NB4 (cell line): ENCODE results near the gene DNAH7.

Experiments
- DNase-seq: peaks from one replicate; pipeline ENCODE4 v3.0.0; 2010; ENCODE audit warnings: low read depth
- H3K4me3 ChIP-seq: one replicate; pipeline ENCODE4 v1.5.1; 2011; ENCODE audit warnings: mild to moderate bottlenecking, low read depth, low read length, moderate library complexity
- MAX ChIP-seq: IDR thresholded peaks from 2 replicates; pipeline ENCODE4 v1.6.1; 2011; ENCODE audit warnings: low read depth, low read length
- MYC ChIP-seq: IDR thresholded peaks from 2 replicates; pipeline ENCODE4 v1.6.1; 2011; ENCODE audit warnings: low read depth, low read length
- POLR2A ChIP-seq: IDR thresholded peaks from 2 replicates; pipeline ENCODE4 v1.6.1; 2011; ENCODE audit warnings: mild to moderate bottlenecking; ENCODE audit not compliant: insufficient read length; ENCODE audit errors: extremely low read depth
- TF ChIP-seq, protein P1 (sequence below): IDR thresholded peaks from one replicate; pipeline ENCODE4 v1.5.1; 2012; ENCODE audit warnings: low read depth, low read length

Gene DNAH7

DNA sequence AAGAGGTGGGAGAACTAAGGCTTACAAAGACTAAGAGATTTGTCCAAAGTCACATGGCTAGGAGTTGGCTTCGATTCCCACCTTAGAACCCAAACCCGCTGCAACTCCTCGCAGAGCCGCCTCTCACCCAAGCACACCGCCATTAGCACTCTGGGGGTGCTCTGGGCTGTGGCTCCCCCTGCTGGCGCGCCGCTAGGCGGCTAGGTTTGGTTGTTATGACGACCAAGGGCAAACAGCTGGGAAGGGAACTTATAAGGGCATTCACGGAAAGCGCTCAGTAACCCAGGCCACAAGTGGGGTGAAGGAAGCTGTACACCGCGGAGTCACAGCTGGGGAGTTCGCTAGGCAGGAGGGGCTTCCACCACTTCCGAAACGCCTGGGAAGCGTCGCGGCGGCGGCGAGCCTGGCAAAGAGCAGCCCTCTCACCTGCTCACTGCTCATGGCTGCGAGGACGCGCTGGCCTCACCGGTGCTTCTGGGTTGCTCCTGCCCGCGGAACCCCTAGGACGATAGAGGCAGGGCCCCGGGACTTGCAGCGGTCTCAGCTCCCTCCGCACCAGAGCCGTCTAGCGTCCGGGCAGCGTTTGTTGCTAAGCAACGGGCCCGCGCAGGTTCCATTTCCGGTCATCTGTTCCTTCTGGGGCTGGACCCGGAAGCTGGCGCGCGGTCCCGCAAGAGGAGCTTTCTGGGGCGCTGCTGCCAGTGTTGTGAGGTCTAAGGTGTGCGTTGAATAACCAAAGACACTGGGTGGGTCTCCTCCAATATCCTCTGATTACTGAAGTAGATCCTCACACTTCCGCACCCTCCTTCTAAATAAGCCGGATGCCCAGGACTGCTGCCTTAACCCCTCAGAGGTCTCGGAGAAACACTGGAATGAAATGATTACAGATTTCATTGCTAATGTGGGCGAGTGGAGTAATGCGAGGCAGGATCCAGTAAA, at the start of gene DNAH7:
TSS of gene DNAH7 (minus strand) at position 567 of the 939 bp plus-strand sequence. CDS start at position 441, 126 bp downstream.
- peak; percentile 92 for DNase-seq
- TF ChIP-seq MAX, result peak; percentile 28; the same call in 1 of the 2 replicates
- TF ChIP-seq MYC, result no peak
- TF ChIP-seq, protein P1, sequence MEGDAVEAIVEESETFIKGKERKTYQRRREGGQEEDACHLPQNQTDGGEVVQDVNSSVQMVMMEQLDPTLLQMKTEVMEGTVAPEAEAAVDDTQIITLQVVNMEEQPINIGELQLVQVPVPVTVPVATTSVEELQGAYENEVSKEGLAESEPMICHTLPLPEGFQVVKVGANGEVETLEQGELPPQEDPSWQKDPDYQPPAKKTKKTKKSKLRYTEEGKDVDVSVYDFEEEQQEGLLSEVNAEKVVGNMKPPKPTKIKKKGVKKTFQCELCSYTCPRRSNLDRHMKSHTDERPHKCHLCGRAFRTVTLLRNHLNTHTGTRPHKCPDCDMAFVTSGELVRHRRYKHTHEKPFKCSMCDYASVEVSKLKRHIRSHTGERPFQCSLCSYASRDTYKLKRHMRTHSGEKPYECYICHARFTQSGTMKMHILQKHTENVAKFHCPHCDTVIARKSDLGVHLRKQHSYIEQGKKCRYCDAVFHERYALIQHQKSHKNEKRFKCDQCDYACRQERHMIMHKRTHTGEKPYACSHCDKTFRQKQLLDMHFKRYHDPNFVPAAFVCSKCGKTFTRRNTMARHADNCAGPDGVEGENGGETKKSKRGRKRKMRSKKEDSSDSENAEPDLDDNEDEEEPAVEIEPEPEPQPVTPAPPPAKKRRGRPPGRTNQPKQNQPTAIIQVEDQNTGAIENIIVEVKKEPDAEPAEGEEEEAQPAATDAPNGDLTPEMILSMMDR, result peak; percentile 90
- no peak for TF ChIP-seq POLR2A
- peak within 1 kb of the TSS; percentile 64 for H3K4me3 ChIP-seq

DNA sequence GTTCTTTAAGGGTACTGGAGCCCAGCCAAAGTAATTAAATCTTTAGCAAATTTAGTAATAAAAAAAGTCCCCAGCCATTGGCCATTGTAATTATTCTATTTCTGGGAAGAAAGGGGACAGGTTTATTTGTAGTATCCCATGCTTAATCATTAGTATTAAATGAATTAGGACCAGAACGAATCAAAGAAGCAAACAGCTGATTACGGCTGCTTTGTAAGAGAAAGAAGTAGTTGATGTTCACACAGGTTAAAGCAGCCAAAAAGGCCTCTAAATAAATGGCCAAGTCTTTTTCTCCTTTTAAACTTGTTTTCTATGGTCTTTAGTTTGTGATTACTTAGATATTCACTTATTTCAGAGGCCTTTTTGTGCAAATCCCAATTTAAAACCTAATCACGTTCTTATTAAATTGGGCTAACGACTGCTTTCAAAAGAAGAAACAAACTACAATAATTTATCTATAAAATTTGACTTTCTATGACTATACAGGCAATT, 48.6 kb upstream of the DNAH7 start:
- TF ChIP-seq POLR2A (no peak), MAX (no peak), MYC (no peak)
- TF ChIP-seq, protein P1, result no peak
- no peak overlapping the region for H3K4me3 ChIP-seq
- DNase-seq, result no peak

DNA sequence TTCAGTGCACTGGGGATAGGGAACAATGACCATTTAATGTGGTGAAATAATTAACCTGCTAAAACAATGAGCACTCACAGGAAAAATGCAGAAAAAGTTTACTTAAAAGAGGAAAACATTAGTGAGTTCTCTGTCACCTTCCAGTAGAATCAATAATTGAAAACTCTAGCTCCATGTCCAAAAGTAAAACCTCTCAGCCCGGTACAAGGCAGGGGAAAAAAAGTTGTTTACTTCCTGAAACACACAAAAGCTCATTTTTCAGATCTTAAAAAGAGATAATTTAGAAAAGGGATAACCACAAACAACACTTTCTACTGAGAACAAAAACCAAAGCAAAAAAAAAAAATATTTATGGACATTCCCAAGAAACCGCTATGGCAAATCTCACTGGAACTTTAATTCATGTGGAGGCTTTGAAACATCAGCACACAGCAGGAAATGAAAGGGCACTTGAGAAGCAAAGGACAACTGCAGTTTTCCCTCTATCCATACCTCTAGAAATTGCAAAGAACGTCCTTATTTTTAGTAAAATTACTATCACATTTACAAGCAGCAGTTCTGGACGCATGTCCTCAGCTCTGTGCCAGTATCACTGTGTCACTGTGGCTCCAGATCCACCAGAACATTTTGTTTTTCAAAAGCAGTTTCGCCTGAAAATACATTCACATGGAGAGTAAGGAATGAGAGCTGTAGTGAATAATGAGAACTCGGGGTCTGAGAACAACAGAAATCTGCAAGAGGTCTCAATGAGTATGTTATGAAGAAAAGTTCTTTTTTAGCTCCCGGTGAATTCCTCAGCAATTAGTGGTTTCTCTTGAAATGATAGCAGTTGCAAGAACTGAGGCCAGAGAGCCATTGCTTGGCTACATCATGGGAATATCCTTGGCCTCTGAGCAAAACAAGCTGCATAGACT, 44.7 kb upstream of the DNAH7 start:
- DNase-seq, result no peak
- no peak for TF ChIP-seq MAX
- TF ChIP-seq POLR2A, result no peak
- TF ChIP-seq MYC, result no peak

GRCh38 chr2:196112418-196113034, 43.9 kb upstream of the DNAH7 start:
- DNase-seq, result peak; percentile 34
- no peak for TF ChIP-seq POLR2A
- TF ChIP-seq, protein P1, result no peak
- no peak for TF ChIP-seq MAX
- no peak for TF ChIP-seq MYC
- H3K4me3 ChIP-seq, result no peak overlapping the region

More for the DNA sequence above, 44.7 kb upstream of the DNAH7 start:
- H3K4me3 ChIP-seq, result no peak overlapping the region

DNA sequence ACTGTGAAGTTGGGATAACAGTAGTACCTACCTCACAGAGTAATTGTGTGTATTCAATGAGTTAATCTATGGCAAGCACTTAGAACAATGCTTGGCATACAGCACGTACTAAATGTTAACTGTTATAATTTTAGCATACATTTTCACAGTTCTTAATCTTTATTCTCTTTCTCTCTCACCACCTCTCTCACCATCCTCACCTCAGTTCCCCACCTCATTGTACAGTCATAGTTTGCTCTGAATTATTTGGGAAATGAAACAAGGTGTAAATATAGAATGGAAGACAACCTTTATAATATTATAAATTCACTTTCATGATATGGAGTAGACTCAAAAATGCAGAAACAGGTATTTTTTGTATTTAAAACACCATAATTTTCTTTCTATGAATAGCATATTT, 40.0 kb upstream of the DNAH7 start:
- DNase-seq, result no peak
- no peak overlapping the region for H3K4me3 ChIP-seq
- no peak for TF ChIP-seq POLR2A
- no peak for TF ChIP-seq MYC
- no peak for TF ChIP-seq MAX
- TF ChIP-seq, protein P1, result no peak
